Measurements from ENCODE around the gene SPRYD4.
"Not testable (repeated sequence)": the region's sequence is repeated elsewhere in the genome, so short reads cannot be mapped to it uniquely, and the experiment has no call there.

SPRYD4 gene

DNA sequence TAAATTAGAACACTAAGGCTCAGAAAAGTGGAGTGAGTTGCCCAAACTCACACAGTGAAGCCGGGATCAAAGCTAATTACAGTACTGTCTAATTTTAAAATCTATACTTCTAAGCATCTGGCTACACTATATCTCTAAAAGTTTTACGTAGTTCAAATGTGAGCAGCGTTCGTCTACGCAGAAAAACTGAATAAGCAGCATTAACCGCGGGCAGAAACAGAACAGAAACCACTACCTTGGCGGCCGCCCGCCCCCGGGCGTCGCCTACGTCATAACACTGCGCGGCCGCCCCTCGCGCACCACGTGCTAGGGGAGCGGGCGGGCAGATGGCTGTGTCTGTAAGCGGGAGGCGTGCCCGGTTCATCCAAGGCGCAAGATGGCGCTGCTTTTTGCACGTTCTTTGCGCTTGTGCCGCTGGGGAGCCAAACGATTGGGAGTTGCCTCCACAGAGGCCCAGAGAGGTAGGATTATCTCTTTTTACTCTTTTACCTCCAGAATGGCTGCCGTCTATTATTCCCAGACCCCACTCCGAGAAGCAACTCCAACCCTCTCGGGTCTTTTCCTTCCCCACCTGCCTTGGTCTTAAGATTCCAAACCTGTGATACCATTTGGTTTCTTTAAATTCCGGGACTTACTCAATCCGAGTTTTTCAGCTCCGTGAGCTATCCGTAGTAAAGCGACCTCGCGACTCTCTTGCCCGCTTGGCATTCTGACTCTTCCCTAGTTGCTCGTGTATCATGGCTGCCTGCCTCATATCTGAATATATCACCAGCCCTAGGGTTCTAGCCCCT lies at the start of gene SPRYD4:
Gene SPRYD4 (plus strand): TSS at position 363 of the 791 bp plus-strand sequence. CDS start 14 bp downstream, at position 377.
- DNase-seq (ENCODE audit: low spot score), result peak; percentile 92

DNA sequence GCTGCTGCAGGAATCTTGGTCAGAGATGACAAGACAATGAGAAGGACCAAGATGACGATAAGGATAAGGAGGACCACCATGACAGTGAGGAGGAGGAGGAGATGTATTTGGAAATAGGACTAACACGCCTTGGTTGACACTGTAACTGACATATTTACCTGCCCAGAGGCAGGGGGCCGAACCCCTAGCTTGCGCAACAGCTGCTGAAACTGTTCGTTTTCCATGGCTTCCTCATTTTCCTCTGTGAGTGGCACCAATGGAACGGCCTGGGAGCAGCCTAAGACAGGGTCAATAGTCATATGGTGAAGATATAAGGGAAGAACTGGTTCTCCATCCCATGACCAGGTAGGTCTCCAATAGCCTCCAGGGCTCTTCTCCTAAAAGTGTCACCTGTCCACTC lies 48.0 kb upstream of the SPRYD4 start:
- no peak for DNase-seq (ENCODE audit: low spot score)

DNA sequence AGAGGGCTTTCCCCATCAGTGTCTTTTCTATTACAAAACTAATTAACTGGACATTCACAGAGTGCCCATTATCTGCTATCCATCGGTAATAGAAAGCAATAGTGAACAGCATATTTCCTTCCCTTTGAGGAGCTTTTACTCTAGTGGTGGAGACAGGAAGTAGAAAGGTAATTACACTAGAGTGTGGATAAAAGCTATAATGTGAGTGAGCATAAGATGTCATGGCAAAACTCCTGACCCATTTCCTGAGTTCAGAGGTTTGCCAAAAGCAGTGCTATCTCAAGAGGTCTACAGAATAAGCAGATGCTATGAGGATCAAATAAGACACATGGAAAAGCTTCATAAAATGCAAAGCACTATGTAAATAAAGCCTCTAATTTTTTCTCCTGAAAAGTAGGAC lies 43.2 kb upstream of the SPRYD4 start:
- peak; percentile 4 for DNase-seq (ENCODE audit: low spot score)

DNA sequence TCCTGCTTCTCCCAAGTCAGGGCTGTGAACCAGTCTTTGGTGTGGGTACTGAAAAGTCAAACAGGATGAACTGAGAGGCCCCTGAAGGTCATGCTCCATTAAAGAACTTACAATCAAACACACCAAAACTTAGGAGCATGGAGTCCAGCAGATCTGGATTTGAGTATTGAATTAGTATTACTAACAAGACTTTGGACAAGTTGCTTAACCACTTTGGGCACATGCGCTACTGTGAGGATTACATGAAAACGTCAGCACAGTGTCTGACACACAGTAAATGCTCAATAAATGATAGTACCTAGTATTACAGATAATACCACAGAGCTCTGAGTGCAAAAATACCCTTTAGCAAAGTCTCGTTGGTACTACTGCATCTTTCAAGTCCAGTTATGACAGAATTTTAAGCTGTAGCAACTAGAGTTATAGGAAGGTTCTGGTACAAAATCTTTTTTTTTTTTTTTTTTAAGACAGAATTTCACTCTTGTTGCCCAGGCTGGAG lies 42.4 kb upstream of the SPRYD4 start:
- no peak for DNase-seq (ENCODE audit: low spot score)

DNA sequence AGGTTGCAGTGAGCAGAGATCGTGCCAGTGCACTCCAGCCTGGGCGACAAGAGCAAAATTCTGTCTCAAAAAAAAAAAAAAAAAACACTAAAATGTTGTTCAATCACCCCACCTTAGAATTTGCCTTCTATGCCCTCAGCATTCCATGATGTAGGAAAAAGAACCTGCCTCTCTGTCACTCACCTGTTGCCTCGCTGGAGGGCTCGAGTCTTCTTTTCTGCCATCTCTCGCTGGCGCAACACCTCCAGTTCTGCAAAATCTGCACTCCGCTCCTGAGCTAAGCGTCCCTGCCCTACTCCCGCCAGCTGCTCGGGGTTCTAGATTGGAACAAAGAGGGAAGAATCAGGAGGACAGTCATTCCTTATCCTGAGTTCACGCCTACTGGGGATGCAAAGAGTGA lies 37.1 kb upstream of the SPRYD4 start:
- DNase-seq (ENCODE audit: low spot score), result no peak

DNA sequence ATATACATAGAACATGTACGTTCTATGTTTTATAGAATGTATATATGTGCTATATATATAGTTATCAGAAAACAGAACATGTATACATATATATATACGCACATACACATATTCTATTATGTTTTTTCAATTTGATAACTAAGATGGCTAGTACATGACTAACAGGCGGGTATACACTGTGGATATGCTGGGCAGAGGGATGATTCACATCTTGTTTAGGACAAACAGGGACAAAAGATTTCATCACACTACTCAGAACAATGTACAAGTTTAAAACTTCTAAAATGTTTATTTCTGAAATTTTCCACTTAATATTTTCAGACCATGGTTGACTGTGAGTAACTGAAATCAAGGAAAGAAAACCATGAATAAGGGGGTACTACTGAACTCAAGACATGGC lies 36.5 kb upstream of the SPRYD4 start:
- DNase-seq (ENCODE audit: low spot score), result no peak

DNA sequence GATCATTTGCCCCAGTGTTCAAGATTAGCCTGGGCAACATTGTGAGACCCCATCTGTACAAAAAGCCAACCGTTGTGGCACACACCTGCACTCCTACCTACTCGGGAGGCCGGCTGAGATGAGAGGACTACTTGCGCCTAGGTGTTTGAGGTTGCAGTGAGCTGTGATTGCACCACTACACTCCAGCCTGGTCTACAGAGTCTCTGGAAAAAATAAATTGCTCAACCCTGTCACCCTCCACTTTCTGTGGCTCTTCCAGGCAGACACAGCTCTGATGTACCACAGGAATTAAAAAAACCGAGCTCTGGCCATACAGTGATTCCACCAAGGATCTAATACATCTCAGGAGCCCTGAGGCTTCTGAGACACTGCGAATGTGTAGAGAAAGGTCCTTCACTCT lies 33.5 kb upstream of the SPRYD4 start:
- DNase-seq (ENCODE audit: low spot score), result no peak

DNA sequence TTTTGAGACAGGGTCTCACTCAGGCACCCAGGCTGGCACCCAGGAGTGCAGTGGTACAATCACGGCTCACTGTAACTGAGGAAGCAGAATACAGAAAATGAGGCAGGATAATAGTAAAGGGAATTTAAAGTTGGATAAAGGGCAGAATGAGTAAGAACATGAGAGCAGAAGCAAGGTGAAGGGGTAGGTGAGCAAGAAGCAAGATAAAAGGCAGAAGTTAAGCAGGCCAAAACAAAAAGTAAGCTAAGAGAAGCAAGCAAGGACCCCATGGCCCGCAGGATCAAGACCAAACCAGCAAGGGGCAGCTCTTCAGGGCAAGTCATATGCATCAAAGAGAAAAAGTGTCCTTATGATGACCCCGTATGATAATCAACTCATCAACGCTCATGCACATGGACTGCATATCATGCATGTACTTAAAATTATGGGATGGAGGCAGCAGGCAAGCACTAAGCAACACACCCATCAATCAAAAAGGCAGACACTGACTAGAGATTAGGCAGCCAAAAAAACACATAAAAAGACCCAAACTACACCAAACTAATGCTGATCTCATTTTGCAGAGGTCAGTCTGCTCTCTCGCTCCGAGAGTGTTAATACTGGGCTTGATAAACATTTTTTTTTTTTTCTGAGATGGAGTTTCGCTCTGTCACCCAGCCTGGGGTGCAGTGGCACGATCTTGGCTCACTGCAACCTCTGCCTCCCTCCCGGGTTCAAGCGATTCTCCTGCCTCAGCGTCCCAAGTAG lies 30.8 kb upstream of the SPRYD4 start:
- no peak for DNase-seq (ENCODE audit: low spot score)

DNA sequence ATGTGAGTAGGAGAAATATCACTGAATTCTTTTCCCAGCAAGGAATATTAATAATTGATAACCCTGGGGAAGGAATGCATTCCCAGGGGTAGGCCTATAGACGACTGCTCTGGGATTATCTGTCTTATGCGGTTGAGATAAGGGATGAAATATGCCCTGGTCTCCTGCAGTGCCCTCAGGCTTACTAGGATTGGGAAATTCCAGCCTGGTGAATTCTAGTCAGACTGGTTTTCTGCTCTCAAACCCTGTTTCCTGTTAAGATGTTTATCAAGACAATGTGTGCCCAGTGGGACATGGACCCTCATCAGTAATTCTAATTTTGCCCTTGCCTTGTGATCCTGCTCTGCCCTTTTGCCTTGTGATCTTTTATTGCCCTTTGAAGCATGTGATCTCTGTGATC lies 25.2 kb upstream of the SPRYD4 start:
- not testable (repeated sequence) for DNase-seq (ENCODE audit: low spot score)

DNA sequence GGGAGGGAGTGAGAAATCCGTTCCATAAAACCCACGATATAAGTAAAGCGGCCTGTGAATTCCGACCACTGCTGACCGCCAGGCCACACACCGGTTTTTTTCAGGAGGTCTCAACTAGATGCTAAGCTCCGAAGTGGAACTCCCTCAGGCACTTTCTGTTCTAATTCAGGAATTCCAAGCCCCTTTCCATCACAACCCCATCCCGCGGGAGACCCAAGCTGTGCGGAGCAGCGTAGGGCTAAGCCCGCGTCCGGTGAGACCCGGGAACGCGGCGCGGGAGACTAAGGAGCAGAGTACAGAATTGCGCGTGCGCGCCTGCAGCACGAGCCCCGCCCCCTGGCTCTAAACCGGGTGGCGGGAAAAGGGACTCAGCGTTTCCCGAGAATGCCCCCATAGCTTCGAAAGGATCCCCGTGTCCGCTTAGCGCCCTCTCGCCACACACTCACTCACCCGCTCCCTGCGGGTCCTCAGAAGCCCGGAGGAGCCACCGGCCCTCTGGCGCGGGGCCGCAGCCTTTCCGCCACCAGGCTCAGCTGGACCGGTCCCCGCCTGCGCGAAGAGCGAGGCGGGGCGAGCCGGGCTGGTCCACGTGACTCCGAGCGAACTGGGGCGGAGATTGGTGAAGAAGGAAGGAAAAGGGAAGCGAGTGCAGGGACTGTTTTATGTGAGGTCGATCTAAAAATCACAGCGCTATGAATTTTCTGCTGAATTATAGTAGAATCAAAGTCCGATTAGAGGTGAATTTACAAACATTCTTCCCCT lies 19.3 kb upstream of the SPRYD4 start, which contains the start of gene TIMELESS:
Gene TIMELESS (minus strand): TSS at position 567 of the 762 bp plus-strand sequence. CDS start 15,256 bp downstream, outside the sequence.
- DNase-seq (ENCODE audit: low spot score), result peak; percentile 82

DNA sequence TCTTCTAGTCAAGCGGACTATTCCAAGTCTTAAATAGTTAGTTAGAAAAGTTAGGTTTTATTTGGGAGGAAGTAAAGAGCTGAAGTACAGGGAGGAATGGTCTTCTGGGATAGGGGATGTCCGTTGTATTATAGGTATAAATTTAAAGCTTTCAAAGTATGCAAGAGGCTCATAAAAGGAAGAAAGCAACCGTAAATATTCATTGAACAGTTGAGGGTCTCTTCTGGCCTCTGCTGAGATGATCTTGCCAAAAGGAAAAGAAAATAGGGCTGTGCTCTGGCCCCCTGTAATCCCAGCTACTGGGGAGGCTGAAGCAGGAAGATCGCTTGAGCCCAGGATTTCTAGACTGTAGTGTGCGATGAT lies 18.8 kb upstream of the SPRYD4 start:
- no peak for DNase-seq (ENCODE audit: low spot score)

DNA sequence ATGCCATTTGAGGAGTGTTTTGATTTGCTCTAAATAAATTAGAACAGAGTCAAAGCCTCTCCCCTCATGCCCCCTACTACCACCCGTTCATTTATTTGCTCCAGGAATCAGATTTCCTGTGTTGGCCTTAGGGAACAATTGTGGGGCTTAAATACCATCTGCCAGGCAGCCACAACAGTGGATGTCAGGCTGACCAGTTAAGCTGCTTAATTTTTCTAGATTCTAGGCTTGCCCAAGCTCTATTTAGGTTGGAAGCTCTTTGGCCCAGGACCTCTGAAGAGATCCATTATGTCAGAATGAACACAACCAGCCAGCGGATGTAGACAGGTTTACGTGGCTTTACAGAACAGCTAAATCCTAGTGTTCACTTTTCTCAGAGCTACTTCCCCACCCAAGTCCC lies 18.1 kb upstream of the SPRYD4 start:
- DNase-seq (ENCODE audit: low spot score), result no peak

DNA sequence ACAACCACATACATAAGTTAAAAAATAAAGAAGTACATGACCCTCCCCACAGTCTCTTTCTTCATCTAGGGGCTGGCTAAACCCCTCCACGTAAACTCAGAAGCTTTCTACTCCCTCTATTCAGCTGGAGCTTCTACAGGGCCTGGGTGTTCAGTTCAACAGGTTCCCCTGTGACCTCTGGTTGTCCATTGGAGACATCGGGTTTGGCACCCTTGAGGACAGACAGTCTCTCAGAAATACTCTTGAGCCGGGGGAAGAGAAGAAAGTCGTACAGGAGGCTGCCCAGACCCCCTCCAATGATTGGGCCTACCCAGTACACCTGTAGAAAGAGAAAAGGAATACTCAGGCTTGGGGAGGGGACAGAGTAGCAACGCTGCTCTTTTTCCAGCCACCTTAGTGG lies 17.2 kb upstream of the SPRYD4 start:
- no peak for DNase-seq (ENCODE audit: low spot score)

DNA sequence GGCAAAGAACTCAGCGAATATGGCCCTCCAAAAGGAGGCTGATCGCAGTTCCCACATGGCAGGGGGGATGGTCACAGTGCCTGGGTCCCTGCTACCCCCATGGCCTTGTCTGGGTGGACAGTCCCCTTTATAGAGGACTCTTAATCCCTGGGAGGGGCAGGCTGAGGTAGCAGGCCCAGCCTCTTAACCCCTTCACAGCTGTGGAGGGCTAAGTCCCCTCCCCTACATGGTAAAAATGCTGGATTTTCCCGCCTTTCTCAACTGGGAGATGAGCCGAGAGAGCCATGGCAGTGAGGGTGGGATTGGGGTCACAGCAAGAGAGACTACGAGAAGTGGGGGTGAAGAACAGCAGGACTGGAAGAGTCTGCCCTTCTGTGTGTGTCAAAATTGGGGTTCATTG lies 13.8 kb upstream of the SPRYD4 start, which contains the start of gene MIP:
Gene MIP (minus strand): TSS at position 101 of the 400 bp plus-strand sequence. CDS start 44 bp downstream, at position 57.
- DNase-seq (ENCODE audit: low spot score), result no peak

DNA sequence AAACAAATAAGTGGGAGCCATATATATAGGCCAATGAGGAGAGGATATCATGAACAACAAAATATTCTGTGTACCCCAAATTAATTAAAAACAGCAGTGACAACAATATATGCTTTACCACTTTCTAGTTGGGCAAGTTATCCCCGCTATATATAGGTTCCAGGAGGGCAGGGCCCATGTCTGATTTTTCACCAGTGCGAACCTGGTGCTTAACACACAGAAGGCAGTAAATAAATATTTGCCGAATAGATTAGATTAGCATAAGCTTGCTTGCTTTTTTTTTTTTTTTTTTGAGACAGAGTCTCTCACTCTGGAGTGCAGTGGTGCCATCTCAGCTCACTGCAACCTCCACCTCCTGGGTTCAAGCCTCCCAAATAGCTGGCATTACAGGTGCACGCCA lies 10.6 kb upstream of the SPRYD4 start:
- no peak for DNase-seq (ENCODE audit: low spot score)

DNA sequence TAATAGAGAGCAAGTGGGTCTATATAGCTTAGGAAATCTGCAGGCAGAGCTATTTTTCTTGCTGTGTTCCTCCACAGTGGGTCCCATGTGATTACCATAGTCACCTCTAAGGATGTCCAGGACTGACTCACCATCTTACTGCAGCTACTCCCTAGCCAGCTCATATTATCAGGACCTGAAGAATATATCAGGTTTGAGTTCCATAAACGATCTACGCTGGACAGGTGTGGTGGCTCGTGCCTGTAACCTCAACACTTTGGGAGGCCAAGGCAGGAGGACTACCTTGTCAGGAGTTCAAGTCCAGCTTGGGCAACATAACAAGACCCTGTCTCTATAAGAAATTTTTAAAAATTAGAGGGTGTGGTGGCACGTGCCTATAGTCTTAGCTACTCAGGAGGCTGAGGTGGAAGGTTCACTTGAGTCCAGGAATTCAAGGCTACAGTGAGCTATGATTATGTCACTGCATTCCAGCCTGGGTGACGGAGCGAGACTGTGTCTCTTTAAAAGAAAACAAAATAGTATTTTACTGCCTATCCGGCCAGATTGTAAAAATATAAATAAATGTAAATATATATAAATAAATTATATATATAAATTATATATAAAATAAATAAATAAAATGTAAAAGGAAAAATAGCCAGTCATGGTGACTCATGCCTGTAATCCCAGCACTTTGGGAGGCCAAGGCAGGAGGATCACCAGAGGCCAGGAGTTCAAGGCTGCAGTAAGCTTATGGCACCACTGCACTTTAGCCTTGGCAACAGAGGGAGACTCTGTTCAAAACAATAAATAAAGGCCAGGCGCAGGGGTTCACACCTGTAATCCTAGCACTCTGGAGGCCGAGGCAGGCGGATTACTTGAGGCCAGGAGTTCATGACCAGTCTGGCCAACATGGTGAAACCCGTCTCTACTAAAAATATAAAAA lies 6.9 kb upstream of the SPRYD4 start:
- DNase-seq (ENCODE audit: low spot score), result no peak

DNA sequence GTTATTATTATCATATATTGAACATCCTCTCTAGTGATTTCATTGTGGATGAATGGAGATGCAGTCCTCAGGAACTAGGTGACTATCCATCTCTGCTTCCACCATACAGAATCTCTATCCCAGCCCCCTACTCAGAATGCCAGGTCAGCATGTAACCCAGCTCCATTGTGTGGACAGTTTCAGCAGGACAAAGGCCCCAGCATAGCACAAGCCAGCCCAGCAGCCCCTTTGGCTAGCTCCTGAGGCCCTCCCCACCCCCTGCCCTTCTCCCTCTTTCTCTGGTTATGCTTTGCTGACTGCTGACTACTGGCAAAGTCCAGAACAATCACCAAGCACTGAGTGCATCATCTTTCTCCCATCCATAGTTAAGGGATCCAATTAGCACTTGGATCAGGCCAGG lies 5.8 kb upstream of the SPRYD4 start:
- no peak for DNase-seq (ENCODE audit: low spot score)

DNA sequence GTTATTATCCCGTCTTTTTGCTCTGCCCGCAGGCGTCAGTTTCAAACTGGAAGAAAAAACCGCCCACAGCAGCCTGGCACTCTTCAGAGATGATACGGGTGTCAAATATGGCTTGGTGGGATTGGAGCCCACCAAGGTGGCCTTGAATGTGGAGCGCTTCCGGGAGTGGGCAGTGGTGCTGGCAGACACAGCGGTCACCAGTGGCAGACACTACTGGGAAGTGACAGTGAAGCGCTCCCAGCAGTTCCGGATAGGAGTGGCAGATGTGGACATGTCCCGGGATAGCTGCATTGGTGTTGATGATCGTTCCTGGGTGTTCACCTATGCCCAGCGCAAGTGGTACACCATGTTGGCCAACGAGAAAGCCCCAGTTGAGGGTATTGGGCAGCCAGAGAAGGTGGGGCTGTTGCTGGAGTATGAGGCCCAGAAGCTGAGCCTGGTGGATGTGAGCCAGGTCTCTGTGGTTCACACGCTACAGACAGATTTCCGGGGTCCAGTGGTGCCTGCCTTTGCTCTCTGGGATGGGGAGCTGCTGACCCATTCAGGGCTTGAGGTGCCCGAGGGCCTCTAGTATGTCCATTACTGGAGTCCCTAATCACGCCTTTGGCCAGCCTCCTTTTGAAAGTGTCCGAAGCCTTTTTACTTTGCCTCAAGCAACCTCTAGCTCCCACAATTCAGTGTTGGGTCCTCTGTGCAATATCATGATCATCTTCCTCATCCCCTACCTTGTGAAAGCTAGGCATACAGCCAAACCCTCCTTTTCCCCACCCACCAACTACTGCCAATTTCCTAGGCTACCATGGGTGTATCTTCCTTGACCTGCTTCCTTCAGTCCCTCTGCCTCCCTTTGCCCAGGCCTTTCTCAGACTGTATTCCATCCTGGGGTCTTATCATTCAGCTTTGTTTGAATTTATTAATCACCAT lies 891 bp downstream of the SPRYD4 start:
- no peak for DNase-seq (ENCODE audit: low spot score)

DNA sequence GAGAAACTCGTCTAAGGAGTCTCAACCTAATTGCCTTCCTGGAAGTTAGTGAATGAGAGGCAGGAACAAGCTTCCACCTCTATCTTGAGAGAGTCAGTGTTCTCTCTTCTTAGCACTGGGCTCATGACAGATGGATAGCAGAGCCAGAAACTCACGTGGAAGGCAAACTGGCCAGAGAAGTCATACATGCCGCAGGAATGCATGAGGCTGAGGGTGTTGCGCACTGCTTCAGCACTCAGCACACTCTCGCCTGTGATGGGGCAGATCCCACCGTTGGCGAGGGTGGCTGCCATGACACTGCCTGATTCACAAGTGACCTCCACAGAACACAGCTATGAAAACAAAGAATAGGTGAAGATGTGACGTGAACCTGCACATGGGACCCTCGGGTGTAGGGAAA lies 6.0 kb downstream of the SPRYD4 start:
- no peak for DNase-seq (ENCODE audit: low spot score)

DNA sequence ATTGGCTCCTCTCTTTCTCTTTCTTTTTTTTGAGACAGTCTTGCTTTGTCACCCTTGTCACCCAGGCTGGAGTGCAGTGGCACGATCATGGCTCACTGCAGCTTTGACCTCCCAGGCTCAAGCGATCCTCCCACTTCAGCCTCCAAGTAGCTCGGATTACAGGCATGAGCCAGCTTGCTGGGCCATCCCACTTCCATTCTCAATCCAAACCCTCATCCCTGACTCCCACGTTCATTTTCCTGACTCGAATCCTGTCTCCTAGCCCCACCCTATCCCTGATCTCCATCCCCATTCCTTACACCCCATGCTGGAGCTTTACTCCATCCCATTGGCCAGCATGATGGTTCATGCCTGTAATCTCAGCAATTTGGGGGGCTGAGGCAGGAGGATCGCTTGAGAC lies 7.8 kb downstream of the SPRYD4 start:
- DNase-seq (ENCODE audit: low spot score), result no peak

All from CD4-positive, alpha-beta T cell treated with Interleukin-6 at 100 ng/mL for 8 hours (primary cell).